RWPE1 (cell line): ENCODE measurements around the gene HSPG2.

Experiments used
- CTCF ChIA-PET: fragments of 350-600 bp; sonication (Branson Sonifier 250); formaldehyde crosslinking; extraction: SDS; loops from one replicate; lab custom pipeline; 2021; lab: Yijun Ruan, JAX
- POLR2A ChIA-PET: fragments of 400-600 bp; formaldehyde crosslinking; extraction: SDS; loops from one replicate; lab custom pipeline; 2020; ENCODE audit warnings: antibody characterized with exemption; ENCODE audit not compliant: low non-redundant PET; lab: Yijun Ruan, JAX
- DNase-seq: peaks from one replicate; pipeline ENCODE4 v3.0.0; 2012; ENCODE audit warnings: low spot score
- H3K27ac ChIP-seq: fragments of 450-650 bp; 2 replicates; pipeline ENCODE4 v1.5.1; 2017
- TF ChIP-seq, protein P1 (sequence below): fragments of 450-650 bp; conservative IDR thresholded peaks from 2 replicates; pipeline ENCODE4 v1.5.1; 2017; ENCODE audit warnings: low read depth, mild to moderate bottlenecking

Gene HSPG2

DNA sequence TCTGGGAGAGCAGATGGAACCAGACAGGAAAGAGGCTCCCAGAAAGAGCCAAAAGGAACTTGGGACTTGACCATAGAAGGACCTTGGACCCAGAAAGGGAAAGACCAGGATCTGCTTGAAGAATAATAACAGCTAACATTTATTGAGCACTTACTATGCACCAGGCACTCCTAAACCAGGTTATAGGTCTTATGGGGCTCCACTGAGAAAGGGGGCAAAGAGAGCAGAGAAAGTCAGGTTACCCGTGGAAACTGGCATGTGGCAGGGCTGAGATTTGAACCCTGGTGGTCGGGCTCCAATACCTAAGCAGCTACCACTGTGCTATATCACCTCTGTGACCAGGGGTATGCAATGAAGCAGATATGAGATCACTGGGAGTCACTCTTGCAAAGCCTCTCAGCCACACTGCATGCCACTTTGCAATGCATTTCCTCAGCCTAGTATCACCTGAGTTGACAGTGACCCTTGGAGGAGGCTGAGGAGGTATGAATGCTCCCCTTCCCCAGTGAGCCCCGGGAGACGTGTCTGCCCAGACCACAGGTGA is 37.8 kb downstream of the HSPG2 start:
- CTCF ChIA-PET, result no interaction called here

DNA sequence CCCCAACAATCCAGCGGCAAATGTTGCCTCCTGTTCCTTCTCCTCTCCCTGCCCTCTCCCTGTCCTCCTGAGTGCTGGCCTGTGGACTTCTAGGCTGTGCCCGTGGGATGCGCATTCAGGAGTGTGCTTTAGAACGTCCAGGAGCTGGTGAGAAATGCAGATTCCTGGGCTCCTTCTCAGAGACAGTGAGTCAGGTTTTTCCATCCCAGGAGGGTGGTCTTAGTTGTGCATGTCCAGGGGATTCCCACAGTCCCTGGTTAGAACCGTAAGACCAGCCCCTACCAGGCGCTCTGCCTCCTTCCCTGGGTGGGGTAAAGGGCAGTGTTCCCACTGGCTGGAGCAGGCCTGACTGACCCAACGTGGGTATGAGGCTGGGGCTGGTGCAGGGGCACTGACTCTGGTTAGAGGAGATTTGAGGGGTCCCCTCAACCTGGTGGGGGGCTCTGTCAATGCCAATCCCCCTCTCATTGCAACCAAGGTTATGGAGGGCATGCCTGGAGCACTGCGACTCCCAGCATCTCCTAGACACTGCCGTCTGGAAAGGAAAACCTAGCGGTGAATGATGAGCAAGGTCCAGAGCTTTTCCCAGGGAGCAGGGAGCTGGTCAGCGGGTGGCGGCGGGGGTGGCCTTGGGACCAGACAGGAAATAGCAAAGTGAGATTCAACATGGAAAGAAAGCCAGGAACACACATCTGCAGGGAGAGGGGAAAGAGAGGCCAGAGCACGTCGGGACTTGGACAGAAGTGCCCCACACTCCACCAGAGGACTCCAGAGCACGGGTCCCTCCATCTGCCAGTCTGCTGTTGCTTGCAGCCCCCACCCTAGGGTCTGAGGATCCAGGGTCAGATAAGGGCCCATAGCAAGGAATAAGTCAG is 38.5 kb downstream of the HSPG2 start:
- CTCF ChIA-PET, result no interaction called here
- DNase-seq, result no peak
- TF ChIP-seq, protein P1, sequence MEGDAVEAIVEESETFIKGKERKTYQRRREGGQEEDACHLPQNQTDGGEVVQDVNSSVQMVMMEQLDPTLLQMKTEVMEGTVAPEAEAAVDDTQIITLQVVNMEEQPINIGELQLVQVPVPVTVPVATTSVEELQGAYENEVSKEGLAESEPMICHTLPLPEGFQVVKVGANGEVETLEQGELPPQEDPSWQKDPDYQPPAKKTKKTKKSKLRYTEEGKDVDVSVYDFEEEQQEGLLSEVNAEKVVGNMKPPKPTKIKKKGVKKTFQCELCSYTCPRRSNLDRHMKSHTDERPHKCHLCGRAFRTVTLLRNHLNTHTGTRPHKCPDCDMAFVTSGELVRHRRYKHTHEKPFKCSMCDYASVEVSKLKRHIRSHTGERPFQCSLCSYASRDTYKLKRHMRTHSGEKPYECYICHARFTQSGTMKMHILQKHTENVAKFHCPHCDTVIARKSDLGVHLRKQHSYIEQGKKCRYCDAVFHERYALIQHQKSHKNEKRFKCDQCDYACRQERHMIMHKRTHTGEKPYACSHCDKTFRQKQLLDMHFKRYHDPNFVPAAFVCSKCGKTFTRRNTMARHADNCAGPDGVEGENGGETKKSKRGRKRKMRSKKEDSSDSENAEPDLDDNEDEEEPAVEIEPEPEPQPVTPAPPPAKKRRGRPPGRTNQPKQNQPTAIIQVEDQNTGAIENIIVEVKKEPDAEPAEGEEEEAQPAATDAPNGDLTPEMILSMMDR, result no peak
- no peak overlapping the region for H3K27ac ChIP-seq
- POLR2A ChIA-PET, result interaction anchor here (0.5 kb wide), 1 partner anchor 1449 kb away, joined by 3 read pairs; no protein-coding TSS in a partner anchor

More for the DNA sequence above, 37.8 kb downstream of the HSPG2 start:
- H3K27ac ChIP-seq, result no peak overlapping the region; the same call in 1 of the 2 replicates
- POLR2A ChIA-PET, result no interaction called here
- TF ChIP-seq, protein P1, result no peak
- no peak for DNase-seq

DNA sequence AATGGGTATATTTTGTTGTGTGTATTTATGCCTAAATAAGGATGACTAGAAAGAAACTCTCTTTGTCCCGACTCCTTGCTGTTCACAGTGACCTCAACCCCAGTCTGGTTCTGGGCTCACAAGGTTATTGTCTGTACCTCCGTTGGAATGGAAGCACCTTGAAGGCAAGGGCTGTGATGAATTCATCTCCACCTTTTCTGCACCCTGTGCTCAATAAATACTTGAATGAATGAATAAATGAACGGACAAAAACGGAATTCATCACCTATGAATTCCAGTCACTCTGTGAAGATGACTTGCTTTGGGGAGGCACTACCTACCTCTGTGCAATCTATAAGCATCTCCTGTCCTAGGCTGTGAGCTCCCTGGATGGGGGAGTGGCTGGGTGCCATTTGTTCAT is 39.3 kb downstream of the HSPG2 start:
- ChIA-PET CTCF (no interaction called here), POLR2A (interaction anchor here (0.5 kb wide), 1 partner anchor 1450 kb away, joined by 3 read pairs; no protein-coding TSS in a partner anchor)
- no peak overlapping the region for H3K27ac ChIP-seq
- no peak for DNase-seq
- TF ChIP-seq, protein P1, result no peak

DNA sequence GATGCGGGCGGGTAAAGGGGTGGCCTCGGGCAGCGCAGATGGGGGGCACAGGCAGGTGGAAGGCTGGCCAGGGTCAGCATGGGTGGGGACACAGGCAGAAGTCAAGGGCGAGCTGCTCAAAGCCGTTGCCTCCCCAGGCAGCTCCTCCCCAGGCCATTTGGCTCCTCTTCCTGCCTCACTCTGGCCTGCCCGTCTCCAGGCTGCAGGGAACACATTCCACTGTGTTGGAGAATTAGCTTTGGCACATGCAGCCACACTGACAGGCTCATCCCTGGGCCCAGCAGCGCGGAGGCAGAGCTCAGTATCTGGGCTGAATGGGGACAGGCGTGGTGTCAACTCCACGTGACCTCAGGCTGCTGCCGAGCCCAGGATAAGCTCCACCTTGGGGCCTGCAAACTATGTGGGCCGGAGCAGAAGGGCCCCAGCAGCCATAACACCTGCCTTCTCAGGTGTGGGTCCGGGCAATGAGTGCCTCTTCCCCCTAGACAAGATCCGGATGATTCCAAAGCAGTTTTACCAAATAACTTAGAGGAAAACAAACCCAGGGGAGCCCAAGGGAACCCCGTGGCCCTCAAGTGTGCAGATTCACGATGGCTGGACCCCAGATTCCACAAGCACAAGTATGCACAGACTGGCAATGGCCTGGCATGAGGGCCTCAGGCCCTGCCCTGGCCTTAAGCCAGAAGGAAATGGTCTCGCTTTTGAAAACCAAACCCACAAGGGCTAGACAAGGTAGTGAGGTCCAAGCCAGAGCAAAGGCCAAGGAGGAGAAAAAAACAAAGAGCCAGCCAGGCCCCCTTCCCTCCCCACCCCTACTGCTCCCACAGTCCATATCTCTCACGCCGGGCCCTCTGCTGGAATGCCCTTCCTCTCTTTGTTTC is 40.2 kb downstream of the HSPG2 start:
- TF ChIP-seq, protein P1, result no peak
- H3K27ac ChIP-seq, result peak overlapping the region; percentile 57
- CTCF ChIA-PET, result interaction anchor here (1.1 kb wide), 1 partner anchor 43 kb away, joined by 3 read pairs; no protein-coding TSS in a partner anchor
- no peak for DNase-seq
- POLR2A ChIA-PET, result no interaction called here

DNA sequence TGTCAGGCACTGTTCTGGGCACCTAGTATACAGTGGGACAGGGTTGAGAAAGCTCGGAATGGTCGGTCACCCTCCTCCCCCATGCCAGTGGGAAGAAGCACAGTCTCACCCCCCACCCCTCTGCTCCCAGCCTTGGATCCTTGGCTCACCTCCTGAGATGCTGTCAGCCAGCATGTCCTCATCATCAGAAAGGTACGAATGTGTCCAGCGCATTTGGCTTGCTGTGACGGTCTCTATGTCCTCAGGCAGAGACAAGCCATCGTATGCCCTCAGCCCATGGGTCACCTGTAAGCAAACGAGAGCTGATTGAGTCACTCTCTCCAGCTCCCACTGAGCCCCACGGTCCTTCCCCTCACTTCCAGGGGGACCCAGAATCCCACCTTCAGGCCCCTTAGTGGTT is 41.1 kb downstream of the HSPG2 start:
- TF ChIP-seq, protein P1, result no peak
- DNase-seq, result no peak
- H3K27ac ChIP-seq, result peak overlapping the region; percentile 57
- ChIA-PET CTCF (interaction anchor here (1.1 kb wide), 1 partner anchor 44 kb away, joined by 3 read pairs; no protein-coding TSS in a partner anchor), POLR2A (no interaction called here)
